ENCODE measurements around the gene OR1Q1.
A peak's percentile ranks its signal among the peaks of the same experiment; 100 is the strongest.

The OR1Q1 gene

DNA sequence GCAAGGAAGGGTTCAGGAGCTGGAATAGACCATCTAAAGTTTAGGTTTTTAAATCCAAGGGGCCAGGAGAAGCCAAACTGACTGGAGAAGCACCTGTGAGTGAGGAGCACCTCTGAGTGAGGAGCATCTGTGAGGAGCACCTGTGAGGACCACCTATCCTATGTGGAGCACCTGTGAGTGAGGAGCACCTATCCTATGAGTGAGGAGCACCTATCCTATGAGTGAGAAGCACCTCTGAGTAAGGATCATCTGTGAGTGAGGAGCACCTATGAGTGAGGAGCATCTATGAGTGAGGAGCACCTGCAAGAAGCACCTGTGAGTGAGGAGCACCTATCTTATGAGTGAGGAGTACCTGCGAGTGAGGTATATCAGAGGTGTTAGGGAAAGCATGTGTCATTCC lies 8.0 kb upstream of the OR1Q1 start:
- H3K4me3 ChIP-seq (ENCODE audit: low read depth, low read length), result no peak overlapping the region
- DNase-seq (ENCODE audit: low read depth), result no peak
- TF ChIP-seq, protein P1, sequence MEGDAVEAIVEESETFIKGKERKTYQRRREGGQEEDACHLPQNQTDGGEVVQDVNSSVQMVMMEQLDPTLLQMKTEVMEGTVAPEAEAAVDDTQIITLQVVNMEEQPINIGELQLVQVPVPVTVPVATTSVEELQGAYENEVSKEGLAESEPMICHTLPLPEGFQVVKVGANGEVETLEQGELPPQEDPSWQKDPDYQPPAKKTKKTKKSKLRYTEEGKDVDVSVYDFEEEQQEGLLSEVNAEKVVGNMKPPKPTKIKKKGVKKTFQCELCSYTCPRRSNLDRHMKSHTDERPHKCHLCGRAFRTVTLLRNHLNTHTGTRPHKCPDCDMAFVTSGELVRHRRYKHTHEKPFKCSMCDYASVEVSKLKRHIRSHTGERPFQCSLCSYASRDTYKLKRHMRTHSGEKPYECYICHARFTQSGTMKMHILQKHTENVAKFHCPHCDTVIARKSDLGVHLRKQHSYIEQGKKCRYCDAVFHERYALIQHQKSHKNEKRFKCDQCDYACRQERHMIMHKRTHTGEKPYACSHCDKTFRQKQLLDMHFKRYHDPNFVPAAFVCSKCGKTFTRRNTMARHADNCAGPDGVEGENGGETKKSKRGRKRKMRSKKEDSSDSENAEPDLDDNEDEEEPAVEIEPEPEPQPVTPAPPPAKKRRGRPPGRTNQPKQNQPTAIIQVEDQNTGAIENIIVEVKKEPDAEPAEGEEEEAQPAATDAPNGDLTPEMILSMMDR (IDR thresholded peaks at IDR 0.05; ENCODE audit: insufficient read depth, low read depth, low read length, missing control alignments), result no peak

DNA sequence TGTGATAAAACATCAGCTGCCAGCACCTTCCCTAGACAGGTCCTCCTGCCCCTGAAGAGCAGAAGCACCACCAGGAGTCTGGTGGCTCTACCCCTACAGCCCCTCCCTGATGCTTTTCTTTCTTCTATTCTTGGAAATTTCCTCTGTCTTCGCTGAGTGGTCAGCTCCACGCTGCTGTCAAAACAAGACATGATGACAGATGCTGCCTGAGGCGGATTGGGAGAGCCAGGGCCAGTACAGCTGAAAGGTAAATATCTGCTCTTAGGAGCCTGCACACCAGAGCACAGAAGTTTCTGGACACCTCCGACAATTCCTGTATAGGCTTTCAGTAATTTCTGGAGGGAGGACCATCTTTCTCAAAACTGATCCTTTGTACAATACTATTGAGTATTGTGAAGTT lies 4.7 kb upstream of the OR1Q1 start:
- TF ChIP-seq, protein P1 (IDR thresholded peaks at IDR 0.05; ENCODE audit: insufficient read depth, low read depth, low read length, missing control alignments), result no peak
- no peak for DNase-seq (ENCODE audit: low read depth)
- no peak overlapping the region for H3K4me3 ChIP-seq (ENCODE audit: low read depth, low read length)

DNA sequence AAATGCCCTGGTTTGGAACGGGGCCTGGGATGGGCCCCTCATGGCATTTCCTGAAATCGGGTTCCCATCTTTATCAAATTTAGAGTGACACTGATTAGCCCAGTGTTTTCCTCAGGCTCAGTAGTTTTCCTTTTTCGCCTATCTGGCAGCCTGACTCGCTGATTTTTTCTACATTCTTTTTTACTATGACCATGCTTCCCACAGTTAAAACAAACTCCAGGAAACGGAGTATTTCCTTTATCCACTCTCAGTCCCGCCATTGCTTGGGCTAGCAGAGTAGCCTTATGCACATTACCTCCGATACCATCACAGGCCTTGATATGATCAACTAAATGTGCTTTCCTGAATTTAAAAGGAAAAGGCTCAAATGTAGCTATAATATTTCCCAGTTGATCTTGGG lies 5.5 kb downstream of the OR1Q1 start:
- TF ChIP-seq, protein P1 (IDR thresholded peaks at IDR 0.05; ENCODE audit: insufficient read depth, low read depth, low read length, missing control alignments), result no peak
- H3K4me3 ChIP-seq (ENCODE audit: low read depth, low read length), result no peak overlapping the region

DNA sequence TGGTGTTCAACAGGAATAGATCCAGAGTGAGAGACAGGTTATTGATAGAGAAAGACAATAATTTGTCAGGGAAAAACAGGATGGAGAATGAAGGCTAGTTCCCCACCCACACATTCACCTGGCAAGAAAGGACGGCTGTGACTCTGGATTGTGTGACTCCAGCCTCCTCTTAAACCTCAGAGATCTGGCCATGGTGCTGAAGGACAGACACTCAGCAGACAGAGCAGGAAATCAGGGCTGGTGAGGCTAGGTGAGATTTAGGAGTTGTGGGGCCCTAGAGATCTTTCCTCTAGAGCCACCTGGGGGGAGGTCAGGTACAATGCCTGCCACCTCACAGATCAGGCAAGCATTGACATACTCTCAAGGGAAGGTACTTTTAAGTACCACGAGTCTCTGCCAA lies 27.7 kb downstream of the OR1Q1 start:
- DNase-seq (ENCODE audit: low read depth), result peak; percentile 2
- TF ChIP-seq, protein P1 (IDR thresholded peaks at IDR 0.05; ENCODE audit: insufficient read depth, low read depth, low read length, missing control alignments), result no peak
- H3K4me3 ChIP-seq (ENCODE audit: low read depth, low read length), result no peak overlapping the region

More for the DNA sequence above, 5.5 kb downstream of the OR1Q1 start:
- no peak for DNase-seq (ENCODE audit: low read depth)

DNA sequence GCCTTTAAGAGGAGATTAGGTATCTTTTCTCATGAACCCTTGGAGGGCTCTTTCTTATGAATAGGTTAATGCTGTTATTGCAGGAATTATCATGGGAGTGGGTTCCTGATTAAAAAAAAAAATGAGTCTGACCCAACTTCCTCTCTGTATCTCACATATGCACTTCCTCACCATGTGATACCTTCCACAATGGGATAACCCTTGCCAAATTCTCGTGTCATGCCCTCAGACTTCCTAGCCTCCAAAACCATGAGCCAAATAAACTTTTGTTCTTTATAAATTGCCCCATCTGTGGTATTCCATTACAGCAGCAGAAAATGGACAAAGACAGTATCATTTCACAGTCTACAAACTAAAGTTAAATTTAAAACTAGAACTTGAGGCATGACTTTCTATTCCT lies 41.8 kb downstream of the OR1Q1 start:
- DNase-seq (ENCODE audit: low read depth), result no peak
- TF ChIP-seq, protein P1 (IDR thresholded peaks at IDR 0.05; ENCODE audit: insufficient read depth, low read depth, low read length, missing control alignments), result no peak
- no peak overlapping the region for H3K4me3 ChIP-seq (ENCODE audit: low read depth, low read length)

DNA sequence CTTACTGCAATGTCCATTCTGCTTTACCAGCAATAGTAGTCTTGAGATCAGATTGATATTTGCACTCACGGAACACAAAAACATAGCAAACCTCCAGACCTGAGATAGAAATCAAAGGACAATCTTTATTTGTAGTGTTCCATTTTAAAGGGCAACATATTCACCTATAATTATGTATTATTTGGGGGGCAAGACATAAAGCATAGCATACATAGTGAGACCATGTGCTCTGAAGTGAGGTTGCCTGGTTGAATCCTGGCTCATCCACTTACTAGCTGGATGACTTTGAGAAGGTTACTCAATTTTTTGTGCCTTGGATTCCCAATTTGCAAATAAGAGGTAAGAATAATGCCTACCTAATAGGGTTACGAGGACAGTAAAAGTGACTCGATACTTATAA lies 43.0 kb downstream of the OR1Q1 start, which contains the start of gene OR1B1:
Gene OR1B1, minus strand, starts transcription at position 101 of the 400 bp plus-strand sequence.
- TF ChIP-seq, protein P1 (IDR thresholded peaks at IDR 0.05; ENCODE audit: insufficient read depth, low read depth, low read length, missing control alignments), result no peak
- DNase-seq (ENCODE audit: low read depth), result no peak
- no peak within 1 kb of the TSS for H3K4me3 ChIP-seq (ENCODE audit: low read depth, low read length)

DNA sequence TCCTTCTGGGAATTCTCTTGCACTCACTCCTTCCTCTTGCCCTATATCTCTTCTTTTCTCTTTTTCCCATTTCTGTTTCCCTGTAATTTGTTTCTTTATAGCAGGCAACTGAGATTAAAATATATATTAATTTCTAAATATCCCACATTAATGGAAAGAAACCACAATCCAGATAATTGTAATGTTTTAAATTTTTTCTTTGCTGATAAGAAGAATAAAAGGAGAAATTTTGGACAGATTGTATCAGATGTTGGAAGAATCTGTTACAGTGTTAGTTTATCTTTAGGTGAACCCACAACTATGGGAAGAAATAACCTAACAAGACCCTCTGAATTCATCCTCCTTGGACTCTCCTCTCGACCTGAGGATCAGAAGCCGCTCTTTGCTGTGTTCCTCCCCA lies 46.9 kb downstream of the OR1Q1 start, which contains the start of gene OR1L1:
Gene OR1L1, plus strand, starts transcription at position 301 of the 400 bp plus-strand sequence. Its CDS starts 0 bp downstream, at position 301.
- H3K4me3 ChIP-seq (ENCODE audit: low read depth, low read length), result no peak within 1 kb of the TSS
- no peak for DNase-seq (ENCODE audit: low read depth)
- TF ChIP-seq, protein P1 (IDR thresholded peaks at IDR 0.05; ENCODE audit: insufficient read depth, low read depth, low read length, missing control alignments), result no peak

Data from GM12865 (cell line).